ENCODE results near the gene ARAP1.

ARAP1 gene

DNA sequence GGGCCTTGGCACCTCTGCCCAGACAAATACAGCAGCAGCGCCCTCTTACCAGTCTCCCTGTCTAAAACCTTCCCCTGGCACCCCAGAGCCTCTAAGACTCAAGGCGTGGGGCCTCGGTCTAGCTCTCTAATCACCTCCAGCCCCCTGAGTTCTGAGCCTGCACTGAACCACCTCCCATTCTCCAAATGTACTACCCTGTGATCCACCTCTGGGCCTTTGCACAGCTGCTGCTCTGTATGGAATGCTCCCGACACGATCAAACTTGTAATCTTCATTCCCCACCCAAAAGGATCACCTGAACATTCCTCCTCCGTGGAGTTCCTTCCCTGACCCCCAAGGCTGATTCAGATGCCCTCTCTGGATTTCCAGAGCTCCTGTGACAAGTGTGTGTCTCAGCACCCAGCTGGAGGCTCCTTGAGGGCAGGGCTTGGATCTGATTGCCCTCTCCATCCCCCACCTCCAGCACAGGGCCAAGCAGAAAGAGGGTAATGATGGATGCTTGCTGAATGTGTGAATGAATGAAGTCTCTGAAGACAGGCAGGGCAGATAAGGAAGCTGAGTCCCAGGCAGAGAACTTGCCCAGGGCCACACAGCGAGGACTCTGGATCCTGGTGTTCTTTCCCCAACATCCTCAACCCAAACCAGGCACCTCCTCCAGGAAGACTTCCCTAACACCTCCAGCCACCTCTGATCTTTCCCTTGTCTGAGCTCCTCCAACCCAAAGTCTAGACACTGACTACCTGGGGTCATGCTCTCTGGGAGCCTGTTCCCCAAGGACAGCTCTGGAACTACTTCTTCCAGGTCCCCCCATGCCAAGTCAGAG, 23.3 kb upstream of the ARAP1 start:
- Histone ChIP-seq H2BK5ac (ENCODE audit: low read depth, low read length, poor library complexity, severe bottlenecking) (no peak overlapping the region), H2BK120ac (ENCODE audit: low read depth, low read length) (no peak overlapping the region), H2AFZ (ENCODE audit: low read depth, low read length) (no peak overlapping the region), H4K91ac (ENCODE audit: low read length) (peak overlapping the region; percentile 72), H3K27me3 (ENCODE audit: control insufficient read depth in 1 of 2, insufficient read depth in 1 of 2, low read length in 2 of 2) (peaks cover 0 to 8% of the 10 kb centered on the region in 2 experiments), H2AK5ac (ENCODE audit: low read length, severe bottlenecking) (no peak overlapping the region), H3K4me2 (ENCODE audit: low read length, poor library complexity, severe bottlenecking) (no peak overlapping the region), H3K27ac (ENCODE audit: low read length, poor library complexity, severe bottlenecking) (no peak overlapping the region), H2BK12ac (ENCODE audit: low read length in 2 of 2) (no peak overlapping the region), H3K4me1 (ENCODE audit: control insufficient read depth, insufficient read depth, low read depth, low read length) (peaks cover 64% of the 10 kb centered on the region), H2BK15ac (ENCODE audit: low read depth, poor library complexity, severe bottlenecking) (no peak overlapping the region), H3K14ac (ENCODE audit: low read length in 2 of 2) (no peak overlapping the region), H3K36me3 (ENCODE audit: control insufficient read depth in 1 of 2, insufficient read depth in 2 of 2, low read depth in 1 of 2, low read length in 2 of 2) (peaks cover 0 to 11% of the 10 kb centered on the region in 2 experiments), H3K4ac (ENCODE audit: low read depth in 1 of 2, low read length in 2 of 2) (no peak overlapping the region), H3K9me3 (ENCODE audit: control insufficient read depth, low read length) (no peaks in the 10 kb centered on the region), H3K4me3 (ENCODE audit: insufficient read depth in 1 of 2, low read depth in 1 of 2, low read length in 2 of 2) (no peak overlapping the region), H3K9ac (ENCODE audit: low read length) (no peak overlapping the region), H3K23ac (ENCODE audit: low read length in 2 of 2) (no peak overlapping the region), H3K18ac (ENCODE audit: low read depth in 1 of 2, low read length in 2 of 2) (no peak overlapping the region), H4K8ac (ENCODE audit: low read length) (no peak overlapping the region), H3K79me1 (replicated peaks; ENCODE audit: low read length, poor library complexity, severe bottlenecking) (peaks cover 2% of the 10 kb centered on the region)
- WGBS: 96% methylated on average over 7 of the region's 7 CpGs
- no peak for DNase-seq

- no peak overlapping the region for H3K18ac ChIP-seq (ENCODE audit: low read depth in 1 of 2, low read length in 2 of 2)
- no peak overlapping the region for H2BK5ac ChIP-seq (ENCODE audit: low read depth, low read length, poor library complexity, severe bottlenecking)
- H3K4me1 ChIP-seq (ENCODE audit: control insufficient read depth, insufficient read depth, low read depth, low read length): peaks cover 57% of the 10 kb centered on the region
- no peak overlapping the region for H2BK120ac ChIP-seq (ENCODE audit: low read depth, low read length)
- no peak overlapping the region for H3K27ac ChIP-seq (ENCODE audit: low read length, poor library complexity, severe bottlenecking)
- no peak overlapping the region for H4K8ac ChIP-seq (ENCODE audit: low read length)
- H3K9ac ChIP-seq (ENCODE audit: low read length): no peak overlapping the region
- WGBS: 84% methylated on average over 6 of the region's 6 CpGs
- no peaks in the 10 kb centered on the region for H3K27me3 ChIP-seq (ENCODE audit: control insufficient read depth in 1 of 2, insufficient read depth in 1 of 2, low read length in 2 of 2)
- no peak overlapping the region for H3K23ac ChIP-seq (ENCODE audit: low read length in 2 of 2)
- no peak overlapping the region for H3K4me3 ChIP-seq (ENCODE audit: insufficient read depth in 1 of 2, low read depth in 1 of 2, low read length in 2 of 2)
- H2BK12ac ChIP-seq (ENCODE audit: low read length in 2 of 2): peak overlapping the region in 1 of 2 experiments; percentile 45
- no peaks in the 10 kb centered on the region for H3K9me3 ChIP-seq (ENCODE audit: control insufficient read depth, low read length)
- H2AFZ ChIP-seq (ENCODE audit: low read depth, low read length): no peak overlapping the region
- peaks cover 0 to 11% of the 10 kb centered on the region in 2 experiments for H3K36me3 ChIP-seq (ENCODE audit: control insufficient read depth in 1 of 2, insufficient read depth in 2 of 2, low read depth in 1 of 2, low read length in 2 of 2)
- peak overlapping the region; percentile 9 for H2AK5ac ChIP-seq (ENCODE audit: low read length, severe bottlenecking)
- H3K4me2 ChIP-seq (ENCODE audit: low read length, poor library complexity, severe bottlenecking): no peak overlapping the region
- H3K79me1 ChIP-seq (replicated peaks; ENCODE audit: low read length, poor library complexity, severe bottlenecking): peaks cover 3% of the 10 kb centered on the region
- H4K91ac ChIP-seq (ENCODE audit: low read length): no peak overlapping the region
- DNase-seq: no peak
- no peak overlapping the region for H2BK15ac ChIP-seq (ENCODE audit: low read depth, poor library complexity, severe bottlenecking)
- H3K4ac ChIP-seq (ENCODE audit: low read depth in 1 of 2, low read length in 2 of 2): no peak overlapping the region
- no peak overlapping the region for H3K14ac ChIP-seq (ENCODE audit: low read length in 2 of 2)
Measured at GRCh38 chr11:72774499-72774898, 22.3 kb upstream of the ARAP1 start.

GRCh38 chr11:72773696-72774095, 21.5 kb upstream of the ARAP1 start:
- no peak overlapping the region for H2BK120ac ChIP-seq (ENCODE audit: low read depth, low read length)
- H2BK15ac ChIP-seq (ENCODE audit: low read depth, poor library complexity, severe bottlenecking): peak overlapping the region; percentile 39
- no peak overlapping the region for H3K14ac ChIP-seq (ENCODE audit: low read length in 2 of 2)
- H2BK12ac ChIP-seq (ENCODE audit: low read length in 2 of 2): peak overlapping the region; percentile 4 to 46
- no peak overlapping the region for H2BK5ac ChIP-seq (ENCODE audit: low read depth, low read length, poor library complexity, severe bottlenecking)
- no peak for DNase-seq
- H3K27me3 ChIP-seq (ENCODE audit: control insufficient read depth in 1 of 2, insufficient read depth in 1 of 2, low read length in 2 of 2): no peaks in the 10 kb centered on the region
- 64% methylated on average over 6 of the region's 6 CpGs for WGBS
- no peak overlapping the region for H3K23ac ChIP-seq (ENCODE audit: low read length in 2 of 2)
- H3K27ac ChIP-seq (ENCODE audit: low read length, poor library complexity, severe bottlenecking): no peak overlapping the region
- H3K4me3 ChIP-seq (ENCODE audit: insufficient read depth in 1 of 2, low read depth in 1 of 2, low read length in 2 of 2): no peak overlapping the region
- H3K9ac ChIP-seq (ENCODE audit: low read length): peak overlapping the region; percentile 73
- no peak overlapping the region for H4K8ac ChIP-seq (ENCODE audit: low read length)
- H3K18ac ChIP-seq (ENCODE audit: low read depth in 1 of 2, low read length in 2 of 2): peak overlapping the region in 1 of 2 experiments; percentile 22
- peak overlapping the region; percentile 43 for H2AK5ac ChIP-seq (ENCODE audit: low read length, severe bottlenecking)
- no peak overlapping the region for H3K4ac ChIP-seq (ENCODE audit: low read depth in 1 of 2, low read length in 2 of 2)
- no peak overlapping the region for H2AFZ ChIP-seq (ENCODE audit: low read depth, low read length)
- peaks cover 52% of the 10 kb centered on the region for H3K4me1 ChIP-seq (ENCODE audit: control insufficient read depth, insufficient read depth, low read depth, low read length)
- peaks cover 0 to 11% of the 10 kb centered on the region in 2 experiments for H3K36me3 ChIP-seq (ENCODE audit: control insufficient read depth in 1 of 2, insufficient read depth in 2 of 2, low read depth in 1 of 2, low read length in 2 of 2)
- H4K91ac ChIP-seq (ENCODE audit: low read length): no peak overlapping the region
- H3K79me1 ChIP-seq (replicated peaks; ENCODE audit: low read length, poor library complexity, severe bottlenecking): peaks cover 4% of the 10 kb centered on the region
- H3K9me3 ChIP-seq (ENCODE audit: control insufficient read depth, low read length): no peaks in the 10 kb centered on the region
- H3K4me2 ChIP-seq (ENCODE audit: low read length, poor library complexity, severe bottlenecking): no peak overlapping the region

GRCh38 chr11:72773291-72773690, 21.1 kb upstream of the ARAP1 start:
- no peak overlapping the region for H2BK5ac ChIP-seq (ENCODE audit: low read depth, low read length, poor library complexity, severe bottlenecking)
- H2AFZ ChIP-seq (ENCODE audit: low read depth, low read length): no peak overlapping the region
- WGBS: 5% methylated on average over 4 of the region's 5 CpGs
- peak overlapping the region; percentile 14 for H3K27ac ChIP-seq (ENCODE audit: low read length, poor library complexity, severe bottlenecking)
- peak; percentile 92 for DNase-seq
- H3K4ac ChIP-seq (ENCODE audit: low read depth in 1 of 2, low read length in 2 of 2): no peak overlapping the region
- H2BK12ac ChIP-seq (ENCODE audit: low read length in 2 of 2): peak overlapping the region; percentile 60 to 80
- H2BK120ac ChIP-seq (ENCODE audit: low read depth, low read length): peak overlapping the region; percentile 9
- peaks cover 0 to 11% of the 10 kb centered on the region in 2 experiments for H3K36me3 ChIP-seq (ENCODE audit: control insufficient read depth in 1 of 2, insufficient read depth in 2 of 2, low read depth in 1 of 2, low read length in 2 of 2)
- no peak overlapping the region for H3K14ac ChIP-seq (ENCODE audit: low read length in 2 of 2)
- no peak overlapping the region for H2AK5ac ChIP-seq (ENCODE audit: low read length, severe bottlenecking)
- peaks cover 49% of the 10 kb centered on the region for H3K4me1 ChIP-seq (ENCODE audit: control insufficient read depth, insufficient read depth, low read depth, low read length)
- H3K79me1 ChIP-seq (replicated peaks; ENCODE audit: low read length, poor library complexity, severe bottlenecking): peaks cover 5% of the 10 kb centered on the region
- H3K9me3 ChIP-seq (ENCODE audit: control insufficient read depth, low read length): no peaks in the 10 kb centered on the region
- H4K8ac ChIP-seq (ENCODE audit: low read length): no peak overlapping the region
- no peak overlapping the region for H3K18ac ChIP-seq (ENCODE audit: low read depth in 1 of 2, low read length in 2 of 2)
- H3K23ac ChIP-seq (ENCODE audit: low read length in 2 of 2): no peak overlapping the region
- no peak overlapping the region for H3K4me2 ChIP-seq (ENCODE audit: low read length, poor library complexity, severe bottlenecking)
- no peak overlapping the region for H4K91ac ChIP-seq (ENCODE audit: low read length)
- H3K4me3 ChIP-seq (ENCODE audit: insufficient read depth in 1 of 2, low read depth in 1 of 2, low read length in 2 of 2): no peak overlapping the region
- peak overlapping the region; percentile 39 for H2BK15ac ChIP-seq (ENCODE audit: low read depth, poor library complexity, severe bottlenecking)
- H3K9ac ChIP-seq (ENCODE audit: low read length): peak overlapping the region; percentile 73
- no peaks in the 10 kb centered on the region for H3K27me3 ChIP-seq (ENCODE audit: control insufficient read depth in 1 of 2, insufficient read depth in 1 of 2, low read length in 2 of 2)

Data from mesenchymal stem cell (in vitro differentiated cells and primary cell).